Hepatocyte (in vitro differentiated cells): ENCODE data around the gene GRID1. TPM values are rescaled to one million over a fixed set of nuclear protein-coding genes. Genes with fewer than 3 reads are reported as not detected.

Source experiments
- DNase-seq: peaks from one replicate; pipeline ENCODE4 v3.0.0-alpha.2; 2016; ENCODE audit warnings: low spot score
- H2AFZ ChIP-seq: fragments of 200-600 bp; sonication (generic); 2 replicates; pipeline ENCODE4 v1.6.0; 2016; ENCODE audit warnings: antibody characterized with exemption, mild to moderate bottlenecking
- H3K27ac ChIP-seq: fragments of 200-600 bp; sonication (generic); 2 replicates; pipeline ENCODE4 v1.5.1; 2016; ENCODE audit warnings: mild to moderate bottlenecking
- H3K27me3 ChIP-seq: fragments of 200-600 bp; sonication (generic); 2 replicates; pipeline ENCODE4 v1.6.1; 2016
- H3K36me3 ChIP-seq: fragments of 200-600 bp; sonication (generic); replicated peaks from 2 replicates; pipeline ENCODE4 v1.5.1; 2016; ENCODE audit warnings: low read depth; ENCODE audit not compliant: insufficient read depth
- H3K4me1 ChIP-seq: fragments of 200-600 bp; sonication (generic); 2 replicates; pipeline ENCODE4 v1.5.1; 2016; ENCODE audit warnings: mild to moderate bottlenecking, moderate library complexity; ENCODE audit not compliant: insufficient read depth
- H3K4me2 ChIP-seq: fragments of 200-600 bp; sonication (generic); 2 replicates; pipeline ENCODE4 v1.6.0; 2016
- H3K4me3 ChIP-seq: fragments of 200-600 bp; sonication (generic); 2 replicates; pipeline ENCODE4 v1.5.1; 2016; ENCODE audit warnings: mild to moderate bottlenecking
- H3K79me2 ChIP-seq: fragments of 200-600 bp; sonication (generic); 2 replicates; pipeline ENCODE4 v1.6.0; 2017; ENCODE audit warnings: mild to moderate bottlenecking
- H3K9me2 ChIP-seq: fragments of 200-600 bp; sonication (generic); replicated peaks from 2 replicates; pipeline ENCODE4 v1.6.0; 2017; ENCODE audit warnings: mild to moderate bottlenecking; ENCODE audit not compliant: insufficient read depth
- H3K9me3 ChIP-seq: fragments of 200-600 bp; sonication (generic); 2 replicates; pipeline ENCODE4 v1.5.1; 2016; ENCODE audit warnings: low read depth, mild to moderate bottlenecking
- H4K20me1 ChIP-seq: fragments of 200-600 bp; sonication (generic); 2 replicates; pipeline ENCODE4 v1.6.0; 2016; ENCODE audit warnings: mild to moderate bottlenecking; ENCODE audit not compliant: insufficient read depth, poor library complexity, severe bottlenecking
- CTCF ChIP-seq: fragments of 200-600 bp; sonication (generic); IDR thresholded peaks from 2 replicates; pipeline ENCODE4 v1.5.1; 2016; ENCODE audit warnings: antibody characterized with exemption, mild to moderate bottlenecking; ENCODE audit not compliant: poor library complexity
- EZH2 ChIP-seq: fragments of 200-600 bp; sonication (generic); IDR thresholded peaks from 2 replicates; pipeline ENCODE4 v1.6.1; 2016; ENCODE audit warnings: antibody characterized with exemption, mild to moderate bottlenecking, borderline replicate concordance
- EZH2phosphoT487 ChIP-seq: fragments of 200-600 bp; sonication (generic); IDR thresholded peaks from one replicate; pipeline ENCODE4 v1.6.1; 2018; ENCODE audit warnings: antibody characterized with exemption, mild to moderate bottlenecking, low read depth, moderate library complexity; ENCODE audit not compliant: unreplicated experiment, severe bottlenecking
- WGBS: methylation state at CpG from one replicate; pipeline ENCODE4 v1.1.6; 2016; ENCODE audit warnings: low lambda C conversion rate; ENCODE audit errors: missing lambda C conversion rate; 5-methylcytosine and 5-hydroxymethylcytosine counted together
- polyA plus RNA-seq: library from polyadenylated mRNA; unstranded; fragments of >200 nt; fragmentation: Nextera tagmentation; extraction: Ambion mirVana; gene quantifications from 2 replicates; pipeline ENCODE4 v1.2.1, GENCODE V29; 2016
- total RNA-seq: library from RNA; depleted of rRNA; stranded (reverse); fragments of >200 nt; gene quantifications from 2 replicates; pipeline ENCODE4 v1.2.3, GENCODE V29; 2014

The GRID1 gene
- total and polyA plus RNA-seq, 2 experiments from 2014 or later = 0.07 to 0.37 TPM

GRCh38 chr10:86230557-86231180 is 135.9 kb downstream of the GRID1 start:
- no peak for TF ChIP-seq CTCF
- TF ChIP-seq EZH2 = no peak
- TF ChIP-seq EZH2phosphoT487 = no peak
- Histone ChIP-seq H3K79me2 (no peaks in the 10 kb centered on the region), H3K27ac (no peak overlapping the region), H3K9me3 (no peaks in the 10 kb centered on the region), H3K4me2 (no peak overlapping the region), H4K20me1 (no peaks in the 10 kb centered on the region), H3K4me1 (no peaks in the 10 kb centered on the region), H3K36me3 (no peaks in the 10 kb centered on the region), H2AFZ (no peak overlapping the region), H3K27me3 (no peaks in the 10 kb centered on the region), H3K4me3 (no peak overlapping the region), H3K9me2 (no peaks in the 10 kb centered on the region)
- 89% methylated on average over 7 of the region's 7 CpGs for WGBS
- no peak for DNase-seq

- no peak overlapping the region for H3K4me2 ChIP-seq
- no peak overlapping the region for H3K27ac ChIP-seq
- no peaks in the 10 kb centered on the region for H3K9me3 ChIP-seq
- H3K4me3 ChIP-seq = no peak overlapping the region
- TF ChIP-seq EZH2phosphoT487 (no peak), EZH2 (no peak), CTCF (no peak)
- H4K20me1 ChIP-seq = no peaks in the 10 kb centered on the region
- 78% methylated on average over 6 of the region's 6 CpGs for WGBS
- no peaks in the 10 kb centered on the region for H3K27me3 ChIP-seq
- H3K9me2 ChIP-seq = no peaks in the 10 kb centered on the region
- no peaks in the 10 kb centered on the region for H3K36me3 ChIP-seq
- DNase-seq = no peak
- H3K79me2 ChIP-seq = no peaks in the 10 kb centered on the region
- no peaks in the 10 kb centered on the region for H3K4me1 ChIP-seq
- H2AFZ ChIP-seq = no peak overlapping the region
Measured at GRCh38 chr10:86229811-86230556, 136.6 kb downstream of the GRID1 start.

GRCh38 chr10:86229376-86229775 is 137.2 kb downstream of the GRID1 start:
- 93% methylated on average over 7 of the region's 7 CpGs for WGBS
- no peaks in the 10 kb centered on the region for H3K4me1 ChIP-seq
- no peaks in the 10 kb centered on the region for H4K20me1 ChIP-seq
- no peak for DNase-seq
- TF ChIP-seq CTCF (no peak), EZH2phosphoT487 (no peak), EZH2 (no peak)
- no peaks in the 10 kb centered on the region for H3K36me3 ChIP-seq
- H3K4me3 ChIP-seq = no peak overlapping the region
- H2AFZ ChIP-seq = no peak overlapping the region
- H3K79me2 ChIP-seq = no peaks in the 10 kb centered on the region
- no peaks in the 10 kb centered on the region for H3K9me2 ChIP-seq
- no peak overlapping the region for H3K27ac ChIP-seq
- no peaks in the 10 kb centered on the region for H3K27me3 ChIP-seq
- no peaks in the 10 kb centered on the region for H3K9me3 ChIP-seq
- H3K4me2 ChIP-seq = no peak overlapping the region
